Karpas-422 (cell line): Measurements from ENCODE around the gene LY86. TPM values are rescaled to one million over a fixed set of nuclear protein-coding genes. Genes with fewer than 3 reads are reported as not detected.

Experiments
- DNase-seq: peaks from one replicate; pipeline ENCODE4 v3.0.0-alpha.2; 2015
- H2AFZ ChIP-seq: fragments of 200-600 bp; sonication (generic); 2 replicates; pipeline ENCODE4 v1.6.1; 2014; ENCODE audit warnings: antibody characterized with exemption, low read length, mixed read lengths
- H3K27ac ChIP-seq: fragments of 200-600 bp; sonication (generic); 2 replicates; pipeline ENCODE4 v1.5.1; 2014; ENCODE audit warnings: mild to moderate bottlenecking, low read length, moderate library complexity
- H3K27me3 ChIP-seq: fragments of 200-600 bp; sonication (generic); 2 replicates; pipeline ENCODE4 v1.6.1; 2014; ENCODE audit warnings: low read length, mixed read lengths
- H3K36me3 ChIP-seq: fragments of 200-600 bp; sonication (generic); 2 replicates; pipeline ENCODE4 v1.6.1; 2014; ENCODE audit warnings: low read length, mixed read lengths; ENCODE audit not compliant: insufficient read depth
- H3K4me1 ChIP-seq: fragments of 200-600 bp; sonication (generic); 2 replicates; pipeline ENCODE4 v1.6.1; 2014; ENCODE audit warnings: mild to moderate bottlenecking, low read length, mixed read lengths
- H3K4me2 ChIP-seq: fragments of 200-600 bp; sonication (generic); 2 replicates; pipeline ENCODE4 v1.6.1; 2014; ENCODE audit warnings: low read length, low read depth, mild to moderate bottlenecking; ENCODE audit not compliant: poor library complexity, severe bottlenecking
- H3K4me3 ChIP-seq: fragments of 200-600 bp; sonication (generic); 2 replicates; pipeline ENCODE4 v1.5.1; 2014; ENCODE audit warnings: mild to moderate bottlenecking, antibody characterized with exemption, low read length, mixed read lengths
- H3K79me2 ChIP-seq: fragments of 200-600 bp; sonication (generic); 2 replicates; pipeline ENCODE4 v1.6.1; 2014; ENCODE audit warnings: mild to moderate bottlenecking, low read length, mixed read lengths
- H3K9ac ChIP-seq: fragments of 200-600 bp; sonication (generic); 2 replicates; pipeline ENCODE4 v1.6.0; 2014; ENCODE audit warnings: low read length
- H3K9me2 ChIP-seq: fragments of 200-600 bp; sonication (generic), shearing (Covaris generic); replicated peaks from 2 replicates; pipeline ENCODE4 v1.6.0; 2014; ENCODE audit warnings: mild to moderate bottlenecking, low read length, moderate library complexity; ENCODE audit not compliant: insufficient read depth
- H3K9me3 ChIP-seq: fragments of 300-700, 200-600 bp; sonication (generic); 2 replicates; pipeline ENCODE4 v1.6.1; 2014; ENCODE audit warnings: low read length, mixed read lengths
- H4K20me1 ChIP-seq: fragments of 200-600 bp; sonication (generic); 2 replicates; pipeline ENCODE4 v1.6.1; 2014; ENCODE audit warnings: mild to moderate bottlenecking, antibody characterized with exemption, low read length, low read depth; ENCODE audit not compliant: insufficient read depth
- total RNA-seq: library from RNA; depleted of rRNA; stranded (reverse); fragments of >200 nt; shearing (Covaris generic); gene quantifications from 2 replicates; pipeline ENCODE4 v1.2.3, GENCODE V29; 2014; ENCODE audit warnings: low replicate concordance

LY86 gene
- total RNA-seq, 1 experiment from 2014 or later, result 187 TPM

DNA sequence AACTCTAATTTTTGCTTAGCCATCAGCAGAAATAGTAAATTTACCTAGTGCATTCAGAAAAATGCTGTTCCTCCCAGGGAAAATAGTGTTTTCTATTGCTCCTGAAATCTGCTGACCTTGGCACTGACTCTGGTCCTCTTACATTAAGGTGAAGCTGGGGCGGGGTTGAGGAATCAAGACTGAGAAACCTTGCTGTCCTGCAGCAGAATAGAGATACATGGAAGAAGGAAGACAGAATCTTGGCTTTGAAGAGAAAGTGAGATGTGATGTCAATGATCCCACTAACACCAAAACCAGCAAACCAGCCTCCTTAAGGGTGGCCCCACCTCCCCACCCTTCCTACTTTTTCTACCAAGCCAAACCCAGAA is 840 bp upstream of the LY86 start:
- Histone ChIP-seq H3K4me1 (peaks cover 85% of the 10 kb centered on the region), H3K9ac (peak overlapping the region; percentile 83), H3K4me3 (peak overlapping the region; percentile 75), H3K4me2 (peak overlapping the region; percentile 94), H4K20me1 (no peaks in the 10 kb centered on the region), H3K36me3 (peaks cover 27% of the 10 kb centered on the region), H3K79me2 (peaks cover 83% of the 10 kb centered on the region), H3K27ac (peak overlapping the region; percentile 100), H3K9me3 (no peaks in the 10 kb centered on the region), H2AFZ (no peak overlapping the region), H3K9me2 (no peaks in the 10 kb centered on the region), H3K27me3 (no peaks in the 10 kb centered on the region)
- no peak for DNase-seq

DNA sequence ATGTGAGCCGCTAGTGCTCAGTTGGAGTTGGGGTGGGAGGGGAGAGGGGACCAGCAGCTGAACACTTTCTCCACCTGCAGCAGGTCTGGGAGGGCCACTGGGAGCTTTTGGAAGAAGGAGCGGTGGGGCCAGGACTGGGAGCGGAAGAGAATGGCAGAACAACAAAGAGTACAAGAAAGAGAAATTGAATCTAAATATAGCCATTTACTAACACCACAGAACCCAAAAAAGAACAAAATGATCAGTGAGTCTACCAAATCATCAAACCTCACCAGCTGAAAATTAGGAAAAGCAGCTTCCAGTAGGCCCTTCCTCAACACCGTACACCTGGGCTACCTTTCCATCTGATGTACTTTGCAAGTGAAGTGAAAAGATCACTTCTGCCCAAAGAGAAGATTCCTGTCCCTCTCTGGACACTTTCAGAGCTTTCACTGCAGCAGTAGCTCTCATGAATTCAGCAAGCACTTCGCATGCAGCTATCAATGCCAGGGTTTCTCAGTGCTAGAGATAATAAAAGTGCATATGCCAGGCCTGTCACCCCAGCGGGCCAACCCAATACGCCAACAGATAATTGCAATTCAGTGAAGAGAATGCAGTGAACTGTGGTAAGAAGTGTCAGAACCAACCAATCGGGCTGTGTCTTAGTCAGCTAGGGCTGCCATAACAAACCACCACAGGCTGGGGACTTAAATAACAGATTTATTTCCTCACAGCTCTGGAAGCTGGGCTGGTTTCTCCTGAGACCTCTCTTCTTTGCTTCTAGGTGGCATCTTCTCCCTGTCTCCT is 597 bp downstream of the LY86 start:
- H3K4me2 ChIP-seq, result peak overlapping the region; percentile 94
- no peak overlapping the region for H2AFZ ChIP-seq
- no peaks in the 10 kb centered on the region for H3K9me3 ChIP-seq
- no peaks in the 10 kb centered on the region for H3K27me3 ChIP-seq
- H3K36me3 ChIP-seq, result peaks cover 30% of the 10 kb centered on the region
- DNase-seq, result peak; percentile 89
- peak overlapping the region; percentile 100 for H3K27ac ChIP-seq
- H3K9me2 ChIP-seq, result no peaks in the 10 kb centered on the region
- peak overlapping the region; percentile 83 for H3K9ac ChIP-seq
- no peaks in the 10 kb centered on the region for H4K20me1 ChIP-seq
- peaks cover 83% of the 10 kb centered on the region for H3K79me2 ChIP-seq
- H3K4me3 ChIP-seq, result peak overlapping the region; percentile 75
- peaks cover 88% of the 10 kb centered on the region for H3K4me1 ChIP-seq

DNA sequence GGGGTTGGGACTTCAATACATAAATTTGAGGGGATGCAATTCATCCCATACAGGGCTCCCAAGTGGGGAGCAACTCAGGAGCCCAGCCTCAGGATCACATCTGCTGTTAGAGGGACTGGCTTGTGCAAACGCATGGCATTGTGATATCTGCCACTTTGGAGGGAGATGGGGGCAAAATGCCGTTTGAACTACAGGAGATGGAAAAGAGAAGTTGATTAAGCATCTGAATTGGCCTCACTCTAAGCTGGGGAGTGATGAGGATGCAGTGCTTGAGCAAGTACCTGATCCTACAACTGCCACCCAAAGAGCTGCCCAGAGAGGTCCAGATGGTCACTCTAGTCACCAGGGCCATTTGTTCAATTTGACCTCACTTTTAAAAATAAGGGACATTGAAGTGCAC is 2.0 kb downstream of the LY86 start:
- Histone ChIP-seq H3K4me2 (peak overlapping the region; percentile 94), H3K9me2 (no peaks in the 10 kb centered on the region), H3K9me3 (no peaks in the 10 kb centered on the region), H3K27me3 (no peaks in the 10 kb centered on the region), H3K4me3 (peak overlapping the region; percentile 75), H3K27ac (peak overlapping the region; percentile 100), H3K79me2 (peaks cover 83% of the 10 kb centered on the region), H3K9ac (peak overlapping the region; percentile 83), H3K4me1 (peaks cover 83% of the 10 kb centered on the region), H3K36me3 (peaks cover 40% of the 10 kb centered on the region), H2AFZ (no peak overlapping the region), H4K20me1 (no peaks in the 10 kb centered on the region)
- DNase-seq, result peak; percentile 56

DNA sequence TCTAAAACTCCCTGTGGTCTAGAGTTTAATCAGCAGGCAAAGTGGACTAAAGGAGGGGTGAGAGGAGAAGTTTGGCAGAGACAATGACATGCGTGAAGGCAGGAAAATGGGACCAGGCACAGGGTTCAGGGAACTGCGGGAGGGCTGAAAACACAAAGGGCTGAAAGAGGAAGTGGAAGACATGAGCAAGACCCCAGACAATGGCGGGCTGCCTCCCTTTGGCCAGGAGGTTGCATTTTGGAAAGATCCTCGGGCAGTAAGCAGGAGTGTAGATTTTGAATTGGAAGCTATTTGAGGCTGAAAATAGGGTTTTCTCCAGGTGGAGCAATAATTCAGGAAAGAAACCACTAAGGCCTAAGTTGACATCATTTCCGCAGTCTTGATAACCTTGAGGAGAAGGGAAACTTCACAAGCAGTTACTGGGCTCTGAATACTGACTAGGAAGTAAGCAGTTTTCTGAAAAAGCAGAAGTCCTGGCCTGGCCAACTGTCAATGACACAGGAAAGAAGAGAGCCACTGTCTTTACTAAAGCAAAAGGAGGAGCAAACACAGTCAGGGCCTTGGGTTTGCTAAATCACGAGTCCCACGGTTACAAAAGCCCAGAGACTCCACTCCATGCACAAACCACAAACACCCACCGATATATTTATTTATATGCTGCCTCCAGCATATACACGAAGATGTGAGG is 3.4 kb downstream of the LY86 start:
- Histone ChIP-seq H4K20me1 (no peaks in the 10 kb centered on the region), H3K9ac (peak overlapping the region; percentile 83), H2AFZ (no peak overlapping the region), H3K9me2 (no peaks in the 10 kb centered on the region), H3K79me2 (peaks cover 83% of the 10 kb centered on the region), H3K4me1 (peaks cover 72% of the 10 kb centered on the region), H3K4me2 (peak overlapping the region; percentile 94), H3K27ac (peak overlapping the region; percentile 100), H3K4me3 (peak overlapping the region; percentile 75), H3K9me3 (no peaks in the 10 kb centered on the region), H3K27me3 (no peaks in the 10 kb centered on the region), H3K36me3 (peaks cover 53% of the 10 kb centered on the region)
- DNase-seq, result peak; percentile 84

DNA sequence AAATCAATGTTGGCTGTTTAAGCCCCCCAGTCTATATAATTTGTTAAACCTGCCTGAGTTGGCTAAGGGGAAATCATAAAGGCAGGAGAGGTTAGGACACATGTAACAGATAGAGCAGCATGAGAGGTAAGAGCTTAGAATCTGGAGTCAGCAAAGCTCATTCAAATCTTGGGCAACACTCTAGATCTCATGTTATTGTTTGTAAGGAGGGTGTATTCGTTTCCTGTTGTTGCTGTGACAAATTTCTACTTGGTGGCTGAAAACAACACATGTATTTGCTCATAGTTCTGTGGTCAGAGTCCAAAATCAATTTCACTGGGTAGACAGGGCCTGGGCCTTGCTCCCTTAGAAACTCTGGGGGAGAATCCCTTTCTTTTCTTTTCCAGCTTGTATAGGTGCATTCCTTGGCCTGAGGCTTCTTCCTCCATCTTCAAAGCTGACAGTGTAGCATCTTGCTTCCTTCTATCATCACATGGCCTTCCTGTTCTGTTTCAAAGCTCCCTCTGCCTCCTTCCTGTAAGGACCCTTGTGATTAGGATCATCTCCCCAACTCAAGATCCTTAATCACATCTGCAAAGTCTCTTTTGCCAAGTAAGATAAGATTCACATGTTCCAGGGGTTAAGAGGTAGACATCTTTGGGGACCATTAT is 4.4 kb downstream of the LY86 start:
- H2AFZ ChIP-seq, result no peak overlapping the region
- DNase-seq, result no peak
- no peak overlapping the region for H3K4me3 ChIP-seq
- H3K4me2 ChIP-seq, result peak overlapping the region; percentile 94
- no peaks in the 10 kb centered on the region for H3K27me3 ChIP-seq
- H3K9me2 ChIP-seq, result no peaks in the 10 kb centered on the region
- peak overlapping the region; percentile 83; the same call in 1 of the 2 replicates for H3K9ac ChIP-seq
- no peaks in the 10 kb centered on the region for H3K9me3 ChIP-seq
- no peaks in the 10 kb centered on the region for H4K20me1 ChIP-seq
- H3K27ac ChIP-seq, result peak overlapping the region; percentile 100
- H3K79me2 ChIP-seq, result peaks cover 89% of the 10 kb centered on the region
- H3K36me3 ChIP-seq, result peaks cover 61% of the 10 kb centered on the region
- peaks cover 65% of the 10 kb centered on the region for H3K4me1 ChIP-seq

- no peaks in the 10 kb centered on the region for H3K9me3 ChIP-seq
- peak overlapping the region; percentile 100 for H3K27ac ChIP-seq
- no peak overlapping the region for H3K9ac ChIP-seq
- no peak overlapping the region for H3K4me3 ChIP-seq
- H4K20me1 ChIP-seq, result 0 out of 2 replicates have a peak, but pooled peaks cover 2% of the 10 kb centered on the region
- H3K4me1 ChIP-seq, result peaks cover 62% of the 10 kb centered on the region
- H3K79me2 ChIP-seq, result peaks cover 97% of the 10 kb centered on the region
- H3K36me3 ChIP-seq, result peaks cover 71% of the 10 kb centered on the region
- H3K4me2 ChIP-seq, result peak overlapping the region; percentile 0
- H3K27me3 ChIP-seq, result no peaks in the 10 kb centered on the region
- no peak for DNase-seq
- H3K9me2 ChIP-seq, result no peaks in the 10 kb centered on the region
- H2AFZ ChIP-seq, result no peak overlapping the region
Observed at GRCh38 chr6:6593867-6594468, 5.4 kb downstream of the LY86 start.

- H3K36me3 ChIP-seq, result peaks cover 82% of the 10 kb centered on the region
- H3K79me2 ChIP-seq, result peaks cover 98% of the 10 kb centered on the region
- no peak overlapping the region for H3K4me2 ChIP-seq
- 0 out of 2 replicates have a peak, but pooled peaks cover 6% of the 10 kb centered on the region for H4K20me1 ChIP-seq
- no peak overlapping the region for H3K4me3 ChIP-seq
- H3K4me1 ChIP-seq, result peaks cover 51% of the 10 kb centered on the region
- DNase-seq, result no peak
- H3K9me2 ChIP-seq, result no peaks in the 10 kb centered on the region
- H2AFZ ChIP-seq, result no peak overlapping the region
- no peaks in the 10 kb centered on the region for H3K9me3 ChIP-seq
- no peak overlapping the region for H3K9ac ChIP-seq
- no peaks in the 10 kb centered on the region for H3K27me3 ChIP-seq
- H3K27ac ChIP-seq, result peak overlapping the region; percentile 100
Observed at GRCh38 chr6:6595025-6595424, 6.5 kb downstream of the LY86 start.
